NCI-H510A treated with DMSO at 0.1 percent for 48 hours (cell line): ENCODE results near the gene GGCX.
"Not testable (repeated sequence)": the region's sequence is repeated elsewhere in the genome, so short reads cannot be mapped to it uniquely, and the experiment has no call there.

Source experiments
- DNase-seq: peaks from one replicate; lab custom pipeline; 2025; lab: John Stamatoyannopoulos, UW

Gene GGCX

GRCh38 chr2:85594715-85595300, 33.5 kb upstream of the GGCX start:
- no peak for DNase-seq

- DNase-seq, result no peak
These were observed 31.7 kb upstream of the GGCX start for GRCh38 chr2:85593023-85593422.

- not testable (repeated sequence) for DNase-seq
These were observed 31.0 kb upstream of the GGCX start for GRCh38 chr2:85592299-85592698.

DNA sequence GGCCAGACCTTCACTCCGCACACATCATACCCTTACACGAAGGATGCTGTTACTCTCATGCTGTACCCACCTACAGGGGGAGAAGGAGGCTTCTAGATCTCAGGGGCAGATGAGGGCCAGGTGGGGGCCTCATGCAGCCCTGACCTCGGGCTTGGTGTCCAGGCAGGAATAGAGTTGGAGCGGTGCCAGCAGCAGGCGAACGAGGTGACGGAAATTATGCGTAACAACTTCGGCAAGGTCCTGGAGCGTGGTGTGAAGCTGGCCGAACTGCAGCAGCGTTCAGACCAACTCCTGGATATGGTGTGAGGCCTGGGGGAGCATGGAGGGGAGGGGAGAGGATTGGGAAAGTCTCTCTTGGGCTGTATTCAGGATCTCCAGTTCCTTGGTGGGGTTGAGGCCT, 30.3 kb upstream of the GGCX start:
- no peak for DNase-seq

DNA sequence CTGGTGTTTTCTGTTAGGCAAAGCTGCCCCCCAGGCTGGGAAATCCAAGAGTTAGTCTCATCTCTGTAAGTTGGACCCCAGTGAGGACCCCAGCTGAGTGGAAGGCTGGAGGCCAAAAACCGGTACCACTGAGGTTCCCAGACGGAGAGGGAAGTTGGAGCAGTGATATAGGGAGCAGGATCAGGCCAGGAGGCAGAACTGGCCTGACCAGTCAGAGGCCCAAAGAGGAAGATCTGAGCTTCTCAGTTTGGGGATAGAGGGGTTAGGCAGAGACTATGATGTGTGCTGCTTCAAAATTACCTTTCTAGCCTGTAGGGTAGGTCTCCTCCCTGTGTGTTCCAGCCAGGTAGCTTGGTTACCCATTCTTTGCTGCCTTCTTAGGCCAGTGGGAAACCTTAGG, 29.7 kb upstream of the GGCX start:
- no peak for DNase-seq

DNA sequence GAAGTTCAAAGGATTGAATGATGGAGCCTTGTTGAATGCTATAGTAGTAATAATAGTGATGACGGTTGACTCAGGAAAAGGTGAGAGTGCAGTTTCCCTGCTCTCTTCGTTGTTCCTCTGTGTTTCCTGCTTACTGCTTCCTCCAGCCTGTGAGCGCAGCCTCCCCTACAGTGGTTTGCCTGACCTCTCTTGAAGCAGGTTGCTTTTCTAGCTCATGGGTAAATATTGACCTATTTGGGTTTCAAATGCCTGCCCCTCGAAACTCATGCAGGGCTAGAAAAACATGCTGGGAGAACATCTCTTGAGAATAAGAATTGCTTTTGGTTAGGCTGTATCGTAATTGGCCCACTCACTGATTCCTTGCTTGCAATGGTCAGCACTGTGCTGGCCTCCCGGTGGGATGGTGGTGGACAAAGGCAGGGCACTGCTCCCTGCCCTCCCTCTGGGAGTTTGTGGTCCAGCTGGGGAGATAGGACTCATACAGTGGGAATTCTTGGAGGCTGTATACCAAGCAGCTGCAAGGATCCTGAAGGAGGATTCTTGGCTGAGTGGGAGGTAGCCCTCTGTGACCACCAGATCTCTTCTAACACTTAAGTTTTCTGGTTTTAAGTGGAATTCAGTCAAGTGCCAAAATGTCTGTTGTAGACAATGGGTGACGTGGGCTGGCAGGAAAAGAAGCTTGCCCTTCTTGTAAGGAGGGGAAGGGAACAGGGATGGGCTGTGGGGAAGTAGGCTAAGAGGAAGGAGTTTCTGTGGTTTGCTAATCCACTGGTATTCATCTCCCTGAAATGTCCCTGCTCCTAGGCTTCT, 28.9 kb upstream of the GGCX start:
- DNase-seq, result peak; percentile 67

GRCh38 chr2:85589181-85589580, 27.9 kb upstream of the GGCX start:
- no peak for DNase-seq

DNA sequence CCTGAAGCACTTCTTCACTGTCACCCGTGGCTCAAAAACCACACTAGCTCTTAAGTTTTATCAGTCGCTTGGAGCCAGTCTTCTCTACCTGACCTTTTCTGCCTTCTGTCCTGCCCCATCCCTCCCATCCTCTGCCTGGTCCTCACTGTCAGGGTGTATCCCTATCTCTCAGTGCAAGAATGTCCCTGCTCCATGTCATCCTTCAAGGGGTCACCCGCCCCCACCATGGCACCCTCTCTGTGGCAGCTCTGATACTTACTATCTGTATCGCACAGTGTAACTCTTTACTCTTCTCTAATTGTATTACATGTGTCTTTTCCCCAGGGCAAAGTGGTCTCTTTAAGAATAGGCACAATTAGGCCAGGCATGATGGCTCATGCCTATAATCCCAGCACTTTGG, 27.4 kb upstream of the GGCX start:
- DNase-seq, result no peak

GRCh38 chr2:85588236-85588635, 26.9 kb upstream of the GGCX start:
- no peak for DNase-seq

GRCh38 chr2:85585781-85586105, 24.4 kb upstream of the GGCX start:
- DNase-seq, result no peak

- DNase-seq, result no peak
These were observed 23.8 kb upstream of the GGCX start for GRCh38 chr2:85584857-85585780.

GRCh38 chr2:85584354-85584856, 23.1 kb upstream of the GGCX start, which contains the start of gene VAMP5:
VAMP5 (plus strand) TSS chr2:85584431; CDS start chr2:85584491, 60 bp downstream.
- no peak for DNase-seq

DNA sequence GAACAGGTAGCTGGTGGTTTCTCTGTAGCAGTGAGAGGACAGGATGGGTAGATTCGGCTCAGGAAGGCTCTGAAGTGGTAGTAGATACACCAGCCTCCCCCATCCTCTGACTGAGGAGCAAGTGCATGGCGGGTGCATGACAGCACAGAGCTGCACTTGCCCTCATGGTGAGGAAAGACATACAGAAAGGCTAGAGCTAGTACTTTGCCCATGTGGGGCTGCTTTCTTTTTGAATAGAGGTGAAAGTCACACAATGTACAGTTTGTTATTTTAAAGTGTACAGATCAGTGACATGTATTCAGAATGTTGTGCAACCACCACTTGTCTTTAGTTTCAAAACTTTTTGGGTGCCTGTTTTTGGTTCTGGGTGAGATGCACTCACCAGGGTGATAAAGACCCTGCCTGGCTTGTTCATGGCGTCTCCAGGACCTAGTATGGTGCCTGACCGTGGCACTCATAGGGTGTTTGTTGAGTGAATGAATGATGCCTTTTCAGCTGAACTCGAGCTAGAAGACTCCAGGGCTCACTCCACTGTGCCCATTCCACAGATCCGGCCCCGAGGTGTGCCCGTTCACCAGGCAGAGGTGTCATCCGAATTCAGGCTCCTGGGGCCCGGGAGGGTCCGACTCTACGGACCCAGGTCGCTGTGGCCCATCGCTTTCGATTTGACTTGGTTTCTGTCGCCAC, 22.5 kb upstream of the GGCX start:
- DNase-seq, result no peak

- no peak for DNase-seq
These were observed 21.2 kb upstream of the GGCX start for GRCh38 chr2:85582492-85582891.

- no peak for DNase-seq
These were observed 18.9 kb upstream of the GGCX start for GRCh38 chr2:85580206-85580605.

DNA sequence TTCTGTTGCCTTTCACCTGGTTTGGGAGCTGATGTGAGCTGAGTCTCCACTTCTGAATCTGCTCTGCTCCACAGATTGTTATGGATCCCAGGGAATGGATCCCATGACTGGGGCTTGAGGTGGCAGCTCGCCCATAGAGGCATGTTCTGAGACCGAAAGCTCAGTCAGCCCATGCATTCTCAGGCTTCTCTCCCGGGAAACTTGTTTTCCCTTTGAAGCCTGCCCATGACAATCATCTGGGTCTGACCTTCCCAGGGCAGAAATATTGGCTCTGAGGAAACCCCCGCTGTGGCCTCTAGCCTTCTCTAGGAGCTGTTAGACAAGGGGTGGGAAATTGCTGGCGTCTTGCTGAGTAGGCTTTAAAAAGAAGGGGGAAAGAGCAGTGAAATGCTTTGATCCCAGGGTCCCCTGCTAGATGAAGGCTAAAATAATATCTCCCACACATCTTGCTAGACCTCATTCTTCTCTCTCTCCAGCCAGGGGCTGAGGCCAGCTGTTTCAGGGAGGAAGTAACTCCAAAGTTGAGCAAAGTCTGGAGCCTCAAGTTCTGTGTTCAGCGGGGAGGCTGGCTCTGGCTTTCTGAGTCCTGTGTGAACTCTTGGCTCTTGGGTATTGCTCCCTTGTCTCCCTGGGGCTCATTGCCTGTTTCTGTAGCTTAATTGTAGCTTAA, 18.1 kb upstream of the GGCX start:
- DNase-seq, result no peak

- DNase-seq, result peak; percentile 59
These were observed 17.2 kb upstream of the GGCX start for GRCh38 chr2:85578243-85579180.

DNA sequence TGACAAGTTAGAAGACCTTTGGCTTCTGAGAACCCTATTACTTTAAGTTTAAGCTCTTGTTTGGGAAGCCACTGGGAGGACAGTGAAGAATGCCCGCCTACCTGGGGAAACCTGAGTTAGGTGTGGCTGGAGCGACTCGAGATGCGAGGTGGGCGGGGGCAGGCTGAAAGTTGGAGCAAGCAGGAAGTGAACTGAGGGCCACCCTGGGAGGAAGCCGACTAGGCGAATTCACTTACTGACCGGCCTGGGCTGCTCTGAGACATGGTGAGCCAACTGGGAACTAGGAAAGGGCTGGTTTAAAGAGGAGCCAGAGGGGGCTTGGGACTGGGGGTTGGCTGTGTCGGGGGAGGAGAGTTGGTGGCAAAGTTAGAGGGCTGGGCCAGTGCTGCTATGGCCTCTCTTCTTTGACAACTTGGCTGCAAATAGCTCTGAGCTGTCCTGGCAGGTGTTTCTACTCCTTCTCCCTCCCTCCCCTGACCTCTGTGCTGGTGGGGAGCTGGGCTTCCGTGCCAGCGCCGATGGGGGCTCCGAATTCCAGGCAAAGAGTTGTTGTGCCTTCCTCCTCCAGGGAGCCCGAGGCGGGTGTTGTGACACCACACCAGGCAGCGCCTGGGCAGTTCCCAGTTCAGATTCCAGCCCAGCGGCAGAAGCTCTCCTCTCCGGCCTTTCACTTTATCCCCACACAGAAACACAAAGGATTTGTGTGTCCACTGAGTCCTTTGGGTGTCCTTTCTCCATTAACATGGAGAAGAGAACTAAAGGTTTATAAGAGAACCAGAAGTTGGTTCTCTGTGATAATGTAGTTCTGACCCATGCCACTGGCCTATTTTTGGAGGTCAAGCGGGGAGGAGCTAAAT, 16.3 kb upstream of the GGCX start, which contains the start of gene VAMP8:
TSS of gene VAMP8 (plus strand) at position 201 of the 857 bp plus-strand sequence. CDS start at position 262, 61 bp downstream.
- peak; percentile 86 for DNase-seq

DNA sequence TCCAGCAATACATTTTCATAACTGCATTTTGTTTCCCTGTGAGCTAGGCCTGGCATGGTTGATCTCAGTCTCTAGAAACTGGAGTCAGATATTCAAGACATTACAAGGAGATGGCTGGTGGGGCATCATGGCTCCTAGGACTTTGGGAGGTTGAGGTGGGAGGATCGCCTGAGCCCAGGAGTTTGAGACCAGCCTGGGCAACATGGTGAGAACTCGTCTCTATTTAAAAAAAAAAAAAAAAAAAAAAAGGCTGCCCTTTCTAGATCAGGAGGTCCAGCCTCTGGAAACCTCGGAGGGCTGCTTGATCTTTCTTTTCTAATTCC, 15.7 kb upstream of the GGCX start:
- DNase-seq, result no peak
